NCI-H1105 (cell line): ENCODE results near the gene ELFN2.
"Not testable (repeated sequence)": the region's sequence is repeated elsewhere in the genome, so short reads cannot be mapped to it uniquely, and the experiment has no call there.

Experiments
- DNase-seq: peaks from one replicate; lab custom pipeline; 2025; lab: John Stamatoyannopoulos, UW

The ELFN2 gene

DNA sequence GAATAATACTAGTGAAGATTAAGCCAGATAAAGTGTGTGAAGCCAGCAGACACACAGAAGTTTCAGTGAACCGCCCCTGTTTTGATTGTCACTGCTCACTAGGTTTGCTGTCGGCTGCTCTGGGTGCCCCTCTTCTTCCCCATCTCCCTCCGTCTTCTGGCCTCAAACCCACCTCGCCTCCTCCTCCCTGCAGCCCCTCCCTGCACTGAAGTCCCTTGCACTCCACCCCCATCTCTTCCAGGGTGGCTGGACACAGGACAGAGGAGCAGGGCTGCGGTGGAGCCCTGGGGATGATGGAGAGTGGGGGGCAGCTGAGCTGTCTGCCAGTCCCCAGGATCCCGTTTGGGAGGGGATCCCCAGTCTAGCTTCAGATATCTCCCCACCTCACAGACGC lies 91.5 kb downstream of the ELFN2 start:
- DNase-seq = no peak

DNA sequence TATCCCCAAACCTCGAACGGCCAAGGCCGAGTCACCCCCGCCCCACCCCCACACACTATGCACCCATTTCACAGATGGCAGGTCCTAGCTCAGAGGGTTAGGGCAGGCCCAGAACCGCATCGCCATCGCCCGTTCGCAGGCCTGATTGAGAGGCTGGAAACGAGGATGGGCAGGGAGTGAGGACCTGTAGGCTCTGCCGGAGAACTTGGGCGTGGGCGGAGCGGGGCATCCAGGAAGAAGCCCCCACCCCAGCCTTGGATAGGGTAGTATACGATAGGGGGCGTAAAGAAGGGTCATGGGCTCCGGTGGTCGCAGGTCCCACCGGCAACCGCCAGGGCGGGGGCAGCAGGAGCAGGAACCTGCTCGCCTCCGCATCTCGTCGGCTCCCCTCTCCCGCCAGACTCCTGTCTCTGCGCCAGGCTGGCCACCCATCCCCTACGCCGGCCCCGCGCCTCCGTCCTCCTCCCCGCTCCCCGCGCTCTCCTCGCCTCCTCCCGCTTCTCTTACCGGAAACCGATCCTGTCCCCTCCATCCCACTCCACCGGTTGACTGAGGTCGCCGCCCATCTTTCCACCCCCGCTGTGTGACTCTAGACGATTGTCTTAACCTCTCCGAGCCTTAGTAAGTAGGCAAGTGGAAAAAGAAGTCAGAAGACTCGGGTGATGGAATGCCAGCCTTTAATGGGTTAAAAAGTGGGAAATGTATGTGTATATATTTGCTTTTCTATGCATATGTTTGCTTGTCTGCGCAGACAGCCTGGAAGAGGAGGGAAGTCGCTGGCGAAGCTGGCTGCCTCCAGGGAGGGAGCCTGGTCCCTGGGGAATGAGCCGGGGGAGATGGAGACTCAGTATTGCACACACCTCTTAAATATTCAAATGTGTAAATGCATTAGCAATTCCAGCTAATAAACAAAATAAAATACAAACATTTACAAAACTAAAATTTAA lies 92.1 kb downstream of the ELFN2 start:
- DNase-seq = peak; percentile 29

DNA sequence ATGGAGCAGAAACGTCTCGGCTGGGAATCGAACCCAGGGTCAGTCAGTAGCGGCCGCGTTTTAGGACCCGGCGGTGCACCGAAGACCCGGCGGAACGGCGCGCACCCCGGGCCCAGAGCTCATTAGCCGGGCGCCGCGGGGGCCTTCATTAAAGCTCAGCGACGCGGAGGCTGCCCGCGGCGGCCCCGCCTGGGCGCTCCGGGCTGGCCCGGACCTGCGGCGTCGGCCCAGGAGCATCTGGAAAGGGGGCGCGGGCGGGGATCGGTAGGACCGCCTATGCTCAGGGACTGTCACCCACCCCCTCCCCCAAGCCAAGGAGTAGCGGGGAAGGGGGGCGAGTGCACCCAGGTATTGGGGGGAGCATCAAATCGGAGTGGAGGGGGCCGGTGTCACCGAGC lies 92.8 kb downstream of the ELFN2 start:
- no peak for DNase-seq

GRCh38 chr22:37333724-37334460 lies 93.4 kb downstream of the ELFN2 start:
- no peak for DNase-seq

DNA sequence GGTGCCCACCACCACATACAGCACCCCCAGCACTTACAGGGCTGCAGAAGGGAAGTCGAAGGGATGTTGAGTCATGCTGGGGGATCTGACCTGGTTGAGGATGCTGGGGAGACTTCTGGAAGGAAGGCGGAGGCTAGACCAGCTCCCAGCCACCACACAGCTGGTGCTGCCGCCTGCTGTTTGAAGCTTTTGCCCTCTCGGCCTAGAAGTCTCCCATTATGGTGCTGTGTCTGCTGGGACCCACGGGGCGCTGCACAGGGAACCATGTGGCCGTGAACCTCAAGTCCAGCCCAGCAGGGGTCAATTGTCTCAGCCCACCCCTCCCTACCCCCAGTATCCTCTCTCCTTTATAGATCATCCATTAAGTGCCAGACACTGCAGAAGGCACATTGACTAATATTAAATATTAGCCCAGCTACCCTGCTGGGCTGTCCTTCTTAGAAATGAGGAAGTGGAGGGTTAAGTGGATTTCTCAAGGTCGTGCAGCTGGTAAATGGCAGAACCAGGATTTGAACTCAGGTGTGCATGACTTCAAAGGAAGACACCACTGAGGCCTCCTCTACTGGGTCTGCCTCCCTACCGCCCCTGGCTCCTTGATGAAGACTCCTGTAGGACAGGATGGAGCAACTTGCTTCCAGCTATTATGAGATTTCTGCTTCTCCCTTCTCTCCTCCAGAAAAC lies 95.3 kb downstream of the ELFN2 start:
- DNase-seq = no peak

GRCh38 chr22:37331034-37331428 lies 96.2 kb downstream of the ELFN2 start:
- DNase-seq = no peak

DNA sequence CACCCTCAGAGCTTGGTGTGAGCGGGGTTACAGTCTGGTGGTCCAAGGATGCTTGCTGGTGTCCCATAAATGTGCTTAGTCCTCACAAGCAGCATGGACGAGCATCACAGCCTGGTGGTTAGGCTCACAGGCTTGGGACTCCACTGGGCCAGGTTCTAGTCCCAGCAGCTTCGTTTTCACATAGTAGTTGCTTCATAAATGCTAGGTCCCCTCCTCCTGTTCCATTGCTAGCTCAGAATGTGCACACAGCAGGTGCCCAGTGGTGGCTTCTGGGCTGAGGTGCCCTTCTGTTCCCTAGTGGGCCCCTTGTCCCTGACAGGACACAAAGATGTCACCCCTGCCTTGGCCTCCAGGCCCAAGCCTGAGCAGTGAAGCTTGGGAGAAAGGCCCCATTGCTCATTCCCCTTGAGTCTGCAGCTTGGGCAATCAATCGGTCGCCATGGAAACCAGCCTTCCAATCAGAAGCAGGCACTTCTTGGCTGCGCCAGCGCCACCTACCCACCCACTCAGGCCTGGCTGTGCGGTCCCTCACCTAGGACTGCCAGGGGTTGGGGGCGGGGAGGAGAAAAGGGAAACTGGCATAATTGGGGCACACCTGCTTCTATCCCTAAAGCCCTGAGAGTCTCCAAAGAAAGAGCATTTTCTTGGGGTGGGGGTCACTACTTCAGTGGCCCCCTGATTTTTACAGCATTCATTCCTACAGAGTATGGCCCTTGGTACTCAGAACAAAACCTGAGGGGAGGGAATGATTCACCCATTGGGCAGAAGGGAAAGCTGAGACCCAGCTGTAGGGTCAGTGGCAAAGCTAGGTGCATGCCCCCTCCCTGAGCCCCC lies 96.9 kb downstream of the ELFN2 start:
- DNase-seq = peak; percentile 78

DNA sequence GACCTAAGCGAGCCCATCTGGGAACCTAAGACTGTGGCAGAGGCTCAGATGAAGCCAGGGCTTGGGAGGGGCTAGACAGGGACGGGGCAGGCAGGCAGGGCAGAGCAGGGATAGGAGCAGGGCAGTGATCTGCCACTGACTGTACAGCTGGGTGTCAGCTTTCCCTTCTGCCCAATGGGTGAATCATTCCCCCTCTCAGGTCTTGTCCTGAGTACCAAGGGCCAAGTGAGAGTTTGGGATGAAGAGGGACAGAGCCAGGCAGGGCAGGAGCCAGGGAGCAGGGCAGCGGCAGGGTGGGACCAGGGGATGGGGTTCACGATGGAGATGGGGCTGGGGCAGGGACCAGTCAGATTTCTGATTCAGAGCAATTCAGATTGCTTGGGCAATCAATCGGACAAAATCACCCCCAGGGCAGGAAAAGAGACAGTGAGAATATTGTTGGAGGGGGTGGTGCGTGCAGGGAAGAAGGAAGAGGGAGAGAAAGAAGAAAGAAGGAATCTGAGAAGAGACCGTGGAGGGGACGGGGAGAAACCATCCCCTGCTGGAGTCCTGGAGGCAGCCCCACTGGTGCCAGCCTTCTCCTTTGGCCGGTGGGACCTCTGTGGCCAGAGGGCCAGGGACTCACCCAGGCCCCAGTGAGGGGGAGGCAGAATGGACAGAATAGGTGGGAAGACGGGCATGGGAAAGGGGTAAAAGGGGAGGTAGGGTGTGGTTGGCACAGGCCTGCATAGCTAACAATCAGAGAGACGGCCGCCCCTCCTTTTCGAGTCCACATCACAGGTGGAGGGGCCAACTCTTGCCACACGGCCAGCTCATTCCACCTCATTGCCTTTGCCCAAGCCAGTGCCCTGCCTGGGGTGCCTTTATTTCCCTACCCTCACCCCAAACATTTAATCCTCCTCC lies 97.8 kb downstream of the ELFN2 start:
- no peak for DNase-seq

- DNase-seq = not testable (repeated sequence)
These were observed 98.6 kb downstream of the ELFN2 start for GRCh38 chr22:37328538-37329237.

DNA sequence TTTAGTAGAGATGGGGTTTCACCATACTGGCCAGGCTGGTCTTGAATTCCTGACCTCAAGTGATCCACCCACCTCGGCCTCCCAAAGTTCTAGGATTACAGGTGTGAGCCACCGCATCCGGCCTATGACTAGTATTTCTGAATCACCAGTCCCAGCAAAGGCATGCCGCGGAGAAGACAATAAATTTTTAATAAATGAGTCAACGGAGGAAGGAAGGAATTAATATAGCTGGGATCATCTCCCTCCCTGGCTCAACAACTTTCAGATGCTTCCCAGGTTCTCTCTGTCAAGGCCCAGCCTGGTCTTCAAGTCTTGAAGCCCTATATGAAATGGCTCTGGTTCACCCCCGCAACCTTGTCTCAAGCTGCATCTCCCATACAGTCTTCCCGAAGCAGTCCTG lies 99.3 kb downstream of the ELFN2 start:
- no peak for DNase-seq

DNA sequence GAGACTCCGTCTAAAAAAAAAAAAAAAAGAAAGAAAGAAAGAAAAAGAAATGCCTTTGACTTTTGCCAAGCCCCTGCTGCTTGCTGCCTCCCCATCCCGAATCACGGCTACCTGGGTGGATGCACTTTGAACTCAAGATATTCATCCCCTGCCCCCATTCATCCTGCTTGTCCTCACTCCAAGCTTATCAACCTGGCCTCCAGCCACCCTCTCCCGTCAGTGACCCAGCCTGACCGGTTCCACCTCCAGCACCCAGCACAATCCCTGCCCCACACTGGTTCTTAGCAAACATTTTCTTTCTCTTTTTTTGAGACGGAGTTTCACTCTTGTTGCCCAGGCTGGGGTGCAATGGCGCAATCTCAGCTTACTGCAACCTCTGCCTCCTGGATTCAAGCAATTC lies 100.6 kb downstream of the ELFN2 start:
- no peak for DNase-seq

GRCh38 chr22:37325039-37325395 lies 102.3 kb downstream of the ELFN2 start:
- DNase-seq = no peak

GRCh38 chr22:37324340-37325038 lies 102.8 kb downstream of the ELFN2 start:
- no peak for DNase-seq

DNA sequence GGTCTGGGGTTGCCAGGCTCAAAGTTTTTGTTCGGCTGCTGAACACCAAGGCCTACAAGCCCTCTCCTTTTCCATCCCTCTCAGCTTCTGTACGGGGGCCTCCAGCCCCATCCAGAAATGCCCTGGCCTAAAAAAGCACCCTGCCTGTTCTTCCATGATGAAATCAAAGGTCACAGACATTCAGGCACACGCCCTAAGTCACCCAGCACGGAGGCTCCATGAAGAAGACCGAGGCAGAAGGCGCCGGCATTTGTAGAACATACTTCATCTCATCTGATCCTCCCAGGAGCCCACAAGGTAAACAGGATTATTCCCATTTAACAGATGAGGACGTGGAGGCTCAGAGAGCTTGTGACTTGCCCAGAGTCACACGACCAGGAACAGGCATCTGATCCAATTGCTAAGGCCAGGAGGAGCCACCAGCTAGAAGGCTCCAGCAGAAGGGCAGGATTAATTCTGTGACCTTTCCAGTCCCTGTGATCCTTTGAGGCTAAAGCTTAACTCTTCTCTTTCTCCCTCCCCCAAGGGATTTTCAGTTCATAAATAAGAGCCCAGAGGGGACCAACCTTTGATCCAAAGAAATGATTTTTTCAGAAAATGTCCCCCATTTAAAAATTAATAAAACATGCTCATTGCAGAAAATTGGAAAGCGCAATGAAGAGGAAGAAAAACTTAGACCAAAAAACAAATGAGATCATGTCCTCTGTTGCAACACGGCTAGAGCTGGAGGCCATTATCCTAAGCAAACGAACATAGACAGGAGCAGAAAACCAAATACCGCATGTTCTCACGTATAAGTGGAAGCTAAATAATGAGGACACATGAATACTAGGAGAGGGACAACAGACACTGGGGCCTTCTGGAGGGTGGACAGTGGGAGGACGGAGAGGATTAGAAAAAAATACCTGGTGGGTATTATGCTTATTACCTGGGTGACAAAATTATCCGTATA lies 106.3 kb downstream of the ELFN2 start:
- no peak for DNase-seq

DNA sequence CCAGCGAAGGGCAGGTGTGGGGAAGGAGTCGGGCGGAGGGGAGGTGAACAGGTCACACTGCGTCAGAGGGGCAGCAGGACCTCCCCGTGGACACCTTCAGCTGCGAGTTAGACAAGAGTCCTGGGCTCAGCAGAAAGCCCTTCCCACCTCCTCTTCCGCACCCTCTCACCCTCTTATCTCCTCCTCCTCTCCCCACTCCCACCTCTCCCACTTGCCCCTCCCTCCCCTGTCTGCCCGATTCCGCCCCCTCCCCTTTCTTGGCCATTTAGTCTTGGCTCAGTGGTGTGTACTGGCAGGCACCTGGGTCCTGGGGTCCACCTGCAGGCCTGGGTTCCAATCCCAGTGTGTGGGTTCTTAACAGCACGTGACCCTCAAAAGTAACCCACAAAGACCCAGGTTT lies 107.8 kb downstream of the ELFN2 start:
- no peak for DNase-seq

- DNase-seq = no peak
These were observed 108.7 kb downstream of the ELFN2 start for GRCh38 chr22:37318364-37319109.
